ENCODE measurements around the gene C1RL. TPM values are rescaled to one million over a fixed set of nuclear protein-coding genes. Genes with fewer than 3 reads are reported as not detected.

C1RL gene
- total RNA-seq, 1 experiment from 2014 or later: 25.9 TPM

DNA sequence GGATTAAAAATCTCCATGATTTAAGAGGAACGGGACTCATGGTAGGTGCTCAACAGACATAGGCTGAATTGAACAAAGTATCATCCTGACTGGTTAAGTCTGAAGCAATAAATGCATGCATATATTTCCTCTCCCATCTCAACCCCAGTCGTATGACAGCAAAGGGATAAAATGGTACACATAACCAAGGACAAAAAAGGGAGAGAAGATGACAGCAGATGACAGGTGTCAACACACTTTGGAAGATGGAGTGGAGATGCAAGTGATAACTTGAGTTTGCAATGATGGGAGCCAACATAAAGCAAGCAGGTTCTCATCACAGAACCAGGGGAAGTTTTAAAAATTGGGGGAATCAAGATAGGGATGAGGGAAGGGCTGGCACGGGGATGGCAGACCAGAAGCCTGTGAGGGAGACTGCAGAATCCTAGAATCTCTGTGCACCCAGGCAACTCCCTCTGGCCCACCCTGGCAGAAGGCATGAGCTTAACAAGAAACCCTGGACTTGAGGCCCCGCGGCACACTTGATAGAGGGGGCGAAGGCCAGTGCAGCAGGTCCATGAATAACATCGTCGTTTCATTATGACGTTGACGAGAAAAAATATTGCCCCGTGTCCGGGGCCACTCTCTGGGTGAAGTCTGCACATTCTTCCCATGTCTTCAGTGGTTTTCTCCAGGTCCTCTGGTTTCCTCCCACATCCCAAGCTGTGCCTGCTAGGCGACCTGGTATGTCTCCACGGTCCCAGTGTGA is 5.0 kb downstream of the C1RL start:
- no peaks in the 10 kb centered on the region for H3K9me2 ChIP-seq (ENCODE audit: insufficient read depth)
- peaks cover 0 to 10% of the 10 kb centered on the region in 2 experiments; a peak in 2 of 4 replicates for H3K4me1 ChIP-seq (ENCODE audit: control insufficient read depth in 1 of 2, insufficient read depth in 2 of 2, low read length in 2 of 2)
- ChIA-PET POLR2A (no interaction called here), CTCF (no interaction called here), RAD21 (ENCODE audit: low non-redundant PET in 1 of 2, low total read pairs in 2 of 2, uncharacterized antibody in 2 of 2, unreplicated experiment in 2 of 2) (no interaction called here)
- no peak overlapping the region for H3K27ac ChIP-seq (ENCODE audit: low read depth, low read length)
- peaks cover 25% of the 10 kb centered on the region for H3K79me2 ChIP-seq (ENCODE audit: insufficient read depth, low read length)
- H3K36me3 ChIP-seq (ENCODE audit: control insufficient read depth in 1 of 2, insufficient read depth in 2 of 2, low read length in 2 of 2): peaks cover 6 to 9% of the 10 kb centered on the region in 2 experiments; a peak in 2 of 4 replicates
- peaks cover 9 to 11% of the 10 kb centered on the region in 2 experiments; a peak in 1 of 4 replicates for H3K9me3 ChIP-seq (ENCODE audit: control insufficient read depth in 1 of 2, insufficient read depth in 1 of 2, low read depth in 1 of 2, low read length in 2 of 2)
- H4K20me1 ChIP-seq (ENCODE audit: insufficient read depth): no peaks in the 10 kb centered on the region
- no peak overlapping the region for H2AFZ ChIP-seq (ENCODE audit: low read depth, low read length, poor library complexity, severe bottlenecking)
- no peaks in the 10 kb centered on the region for H3K27me3 ChIP-seq (ENCODE audit: insufficient read depth, low read length)
- no TSS peak for BruUV-seq (replicated peaks)
- no peak for DNase-seq (ENCODE audit: low read depth, low spot score)
- intact Hi-C loops (cut with micrococcal nuclease): no loop called here
- no peak for ATAC-seq
- TF ChIP-seq SRF (IDR thresholded peaks at IDR 0.05; ENCODE audit: low read depth) (no peak), POLR2AphosphoS5 (IDR thresholded peaks at IDR 0.05; ENCODE audit: low read depth, low read length) (no peak), RAD21 (IDR thresholded peaks at IDR 0.05; ENCODE audit: low read depth) (no peak), EGR1 (IDR thresholded peaks at IDR 0.05; ENCODE audit: low read depth) (no peak), ZNF274 (IDR thresholded peaks at IDR 0.05; ENCODE audit: low read depth, low read length) (no peak)
- no peak overlapping the region for H3K4me3 ChIP-seq (replicated peaks in 1 of 2; ENCODE audit: low read depth in 1 of 2, low read length in 2 of 2)
- H3K4me2 ChIP-seq (ENCODE audit: low read length): no peak overlapping the region
- no peak overlapping the region for H3K9ac ChIP-seq (ENCODE audit: low read length)

DNA sequence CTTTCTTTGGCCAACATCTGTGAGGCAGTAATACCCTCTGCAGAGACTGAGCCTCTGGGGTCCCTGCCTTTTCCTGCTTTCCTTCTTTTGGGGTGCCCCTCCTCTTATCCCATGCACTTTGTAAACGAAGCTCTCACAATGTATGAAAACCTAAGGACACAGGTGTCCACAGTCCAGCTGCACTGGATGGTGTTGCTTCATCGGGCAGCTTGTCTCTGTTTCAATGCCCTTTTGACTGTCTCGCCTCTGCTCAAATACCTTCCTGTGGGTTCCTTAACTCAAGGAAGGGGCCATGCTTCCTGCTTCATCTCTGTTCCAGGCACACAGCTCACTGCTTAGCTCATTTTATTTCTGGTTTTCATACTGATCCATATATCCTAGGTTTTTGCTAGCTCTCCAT is 6.4 kb downstream of the C1RL start:
- Histone ChIP-seq H3K36me3 (ENCODE audit: control insufficient read depth in 1 of 2, insufficient read depth in 2 of 2, low read length in 2 of 2) (peaks cover 6 to 9% of the 10 kb centered on the region in 2 experiments; a peak in 2 of 4 replicates), H3K4me1 (ENCODE audit: control insufficient read depth in 1 of 2, insufficient read depth in 2 of 2, low read length in 2 of 2) (peaks cover 0 to 1% of the 10 kb centered on the region in 2 experiments; a peak in 2 of 4 replicates), H3K27ac (ENCODE audit: low read depth, low read length) (no peak overlapping the region), H4K20me1 (ENCODE audit: insufficient read depth) (no peaks in the 10 kb centered on the region), H3K4me3 (replicated peaks in 1 of 2; ENCODE audit: low read depth in 1 of 2, low read length in 2 of 2) (no peak overlapping the region), H2AFZ (ENCODE audit: low read depth, low read length, poor library complexity, severe bottlenecking) (no peak overlapping the region), H3K79me2 (ENCODE audit: insufficient read depth, low read length) (peaks cover 14% of the 10 kb centered on the region), H3K9ac (ENCODE audit: low read length) (no peak overlapping the region), H3K9me2 (ENCODE audit: insufficient read depth) (no peaks in the 10 kb centered on the region), H3K4me2 (ENCODE audit: low read length) (no peak overlapping the region), H3K27me3 (ENCODE audit: insufficient read depth, low read length) (no peaks in the 10 kb centered on the region), H3K9me3 (ENCODE audit: control insufficient read depth in 1 of 2, insufficient read depth in 1 of 2, low read depth in 1 of 2, low read length in 2 of 2) (peaks cover 9 to 11% of the 10 kb centered on the region in 2 experiments; a peak in 1 of 4 replicates)
- intact Hi-C loops (cut with micrococcal nuclease): no loop called here
- CTCF ChIA-PET: no interaction called here
- no TSS peak for BruUV-seq (replicated peaks)
- DNase-seq (ENCODE audit: low read depth, low spot score) (no peak), ATAC-seq (no peak)
- TF ChIP-seq CBX3 (IDR thresholded peaks at IDR 0.05; ENCODE audit: low read depth) (no peak), YY1 (IDR thresholded peaks at IDR 0.05; ENCODE audit: extremely low read depth, insufficient replicate concordance, low read depth, low read length) (no peak), CEBPB (IDR thresholded peaks at IDR 0.05; ENCODE audit: low read depth) (no peak), ZNF274 (IDR thresholded peaks at IDR 0.05; ENCODE audit: low read depth, low read length) (no peak), ZFX (IDR thresholded peaks at IDR 0.05) (no peak), EZH2phosphoT487 (IDR thresholded peaks at IDR 0.05; ENCODE audit: borderline replicate concordance) (no peak), ELF1 (IDR thresholded peaks at IDR 0.05; ENCODE audit: borderline replicate concordance, low read depth) (no peak), TCF7L2 (IDR thresholded peaks at IDR 0.05; ENCODE audit: borderline replicate concordance, extremely low read depth, insufficient read depth, insufficient read length) (no peak), SIN3A (IDR thresholded peaks at IDR 0.05; ENCODE audit: low read depth) (no peak)
- TF ChIP-seq, protein P1, sequence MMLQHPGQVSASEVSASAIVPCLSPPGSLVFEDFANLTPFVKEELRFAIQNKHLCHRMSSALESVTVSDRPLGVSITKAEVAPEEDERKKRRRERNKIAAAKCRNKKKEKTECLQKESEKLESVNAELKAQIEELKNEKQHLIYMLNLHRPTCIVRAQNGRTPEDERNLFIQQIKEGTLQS (IDR thresholded peaks at IDR 0.05): no peak
- TF ChIP-seq, protein P2, sequence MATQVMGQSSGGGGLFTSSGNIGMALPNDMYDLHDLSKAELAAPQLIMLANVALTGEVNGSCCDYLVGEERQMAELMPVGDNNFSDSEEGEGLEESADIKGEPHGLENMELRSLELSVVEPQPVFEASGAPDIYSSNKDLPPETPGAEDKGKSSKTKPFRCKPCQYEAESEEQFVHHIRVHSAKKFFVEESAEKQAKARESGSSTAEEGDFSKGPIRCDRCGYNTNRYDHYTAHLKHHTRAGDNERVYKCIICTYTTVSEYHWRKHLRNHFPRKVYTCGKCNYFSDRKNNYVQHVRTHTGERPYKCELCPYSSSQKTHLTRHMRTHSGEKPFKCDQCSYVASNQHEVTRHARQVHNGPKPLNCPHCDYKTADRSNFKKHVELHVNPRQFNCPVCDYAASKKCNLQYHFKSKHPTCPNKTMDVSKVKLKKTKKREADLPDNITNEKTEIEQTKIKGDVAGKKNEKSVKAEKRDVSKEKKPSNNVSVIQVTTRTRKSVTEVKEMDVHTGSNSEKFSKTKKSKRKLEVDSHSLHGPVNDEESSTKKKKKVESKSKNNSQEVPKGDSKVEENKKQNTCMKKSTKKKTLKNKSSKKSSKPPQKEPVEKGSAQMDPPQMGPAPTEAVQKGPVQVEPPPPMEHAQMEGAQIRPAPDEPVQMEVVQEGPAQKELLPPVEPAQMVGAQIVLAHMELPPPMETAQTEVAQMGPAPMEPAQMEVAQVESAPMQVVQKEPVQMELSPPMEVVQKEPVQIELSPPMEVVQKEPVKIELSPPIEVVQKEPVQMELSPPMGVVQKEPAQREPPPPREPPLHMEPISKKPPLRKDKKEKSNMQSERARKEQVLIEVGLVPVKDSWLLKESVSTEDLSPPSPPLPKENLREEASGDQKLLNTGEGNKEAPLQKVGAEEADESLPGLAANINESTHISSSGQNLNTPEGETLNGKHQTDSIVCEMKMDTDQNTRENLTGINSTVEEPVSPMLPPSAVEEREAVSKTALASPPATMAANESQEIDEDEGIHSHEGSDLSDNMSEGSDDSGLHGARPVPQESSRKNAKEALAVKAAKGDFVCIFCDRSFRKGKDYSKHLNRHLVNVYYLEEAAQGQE (IDR thresholded peaks at IDR 0.05; ENCODE audit: low read depth): no peak
- POLR2A ChIA-PET: no interaction called here
- RAD21 ChIA-PET (ENCODE audit: low non-redundant PET in 1 of 2, low total read pairs in 2 of 2, uncharacterized antibody in 2 of 2, unreplicated experiment in 2 of 2): no interaction called here
